A549 treated with AZD9567 at 1 μM for 4 hours (cell line): ENCODE data around the gene OTUD6A. TPM values are rescaled to one million over a fixed set of nuclear protein-coding genes. Genes with fewer than 3 reads are reported as not detected.

Source experiments
- total RNA-seq: library from RNA; stranded (reverse); fragments of 200-300 nt; extraction: Qiagen RNA extraction; gene quantifications from 5 replicates; pipeline ENCODE4 v1.2.3, GENCODE V29; 2022; ENCODE audit not compliant: insufficient read depth

The OTUD6A gene
- not detected in 5 replicates for total RNA-seq

GRCh38 chrX:70062076-70062475, at the start of gene OTUD6A:
TSS of gene OTUD6A (plus strand) at chrX:70062457. CDS start at chrX:70062525, 68 bp downstream.

GRCh38 chrX:70049925-70050324, 12.3 kb upstream of the OTUD6A start, which contains the start of gene AWAT2:
TSS of gene AWAT2 (minus strand) at chrX:70049938. CDS start at chrX:70049932, 6 bp downstream.

Other genes starting within 250 kb of the OTUD6A start
- not detected in 5 replicates for gene AWAT2, start 12.5 kb upstream of the OTUD6A start, total RNA-seq
- gene IGBP1, start 71.0 kb downstream of the OTUD6A start, total RNA-seq, result 59.9 to 68.4 TPM (median 65.9 TPM) in 5 replicates
- not detected in 5 replicates for gene DGAT2L6, start 115.0 kb downstream of the OTUD6A start, total RNA-seq
- gene AWAT1, start 172.2 kb downstream of the OTUD6A start, total RNA-seq, result not detected in 5 replicates
- gene P2RY4, start 197.7 kb downstream of the OTUD6A start, total RNA-seq, result 0.05 to 0.12 TPM in 2 of 5 replicates, not detected in the others
- not detected in 5 replicates for gene ARR3, start 205.9 kb downstream of the OTUD6A start, total RNA-seq
- not detected in 5 replicates for gene RAB41, start 219.7 kb downstream of the OTUD6A start, total RNA-seq
- 87.0 to 117 TPM (median 90.7 TPM) in 5 replicates for gene PDZD11, start 227.5 kb downstream of the OTUD6A start, total RNA-seq
- gene KIF4A, start 227.6 kb downstream of the OTUD6A start, total RNA-seq, result 25.0 to 31.1 TPM (median 27.3 TPM) in 5 replicates